Middle frontal gyrus (tissue), 1 donor: ENCODE results near the gene PARS2.
A peak's percentile ranks its signal among the peaks of the same experiment; 100 is the strongest.

Source experiments
- DNase-seq: peaks from one replicate; pipeline ENCODE4 v3.0.0-alpha.2; 2015; ENCODE audit warnings: low spot score; ENCODE audit errors: extremely low spot score

Gene PARS2

DNA sequence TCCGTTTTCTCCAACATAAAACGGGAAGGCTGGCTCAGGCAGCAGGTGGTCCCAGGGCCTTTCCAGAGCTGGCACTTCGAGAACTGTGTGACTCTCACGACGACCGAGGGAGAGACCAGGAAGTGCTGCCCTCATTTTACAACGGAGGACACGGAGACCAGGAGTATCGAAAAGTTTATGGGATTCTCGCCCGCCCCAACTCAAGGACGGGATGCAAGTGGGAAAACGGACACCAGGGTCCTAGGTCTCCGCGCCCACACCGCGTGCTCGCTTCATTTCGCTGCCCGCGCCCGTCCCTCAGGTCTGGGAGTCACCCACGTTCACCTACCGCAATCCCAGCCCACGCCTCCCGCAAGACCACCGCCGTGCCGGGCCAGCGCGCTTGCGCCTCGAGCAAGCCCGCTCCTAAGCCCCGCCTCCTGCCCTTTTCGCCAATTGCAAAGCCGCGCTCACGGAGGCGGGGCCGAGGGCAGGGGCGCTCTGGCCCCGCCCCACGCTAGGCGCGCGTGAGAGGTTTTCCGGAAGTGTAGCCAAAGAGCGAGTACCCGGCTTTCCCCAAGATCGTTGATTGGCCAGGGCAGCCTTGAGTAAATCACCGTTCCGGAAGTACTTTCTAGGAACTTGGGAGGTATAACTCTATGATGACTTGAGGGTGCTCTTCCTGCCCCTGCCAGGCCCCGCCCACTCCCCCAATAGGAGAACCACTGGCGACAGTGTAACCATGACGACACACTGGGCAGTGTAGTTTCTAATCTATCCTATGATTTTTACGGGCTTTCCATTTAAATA is at the start of gene PARS2:
Gene PARS2, minus strand, starts transcription at position 391 of the 789 bp plus-strand sequence. CDS start 5,362 bp downstream, outside the sequence.
- peak; percentile 99 for DNase-seq

DNA sequence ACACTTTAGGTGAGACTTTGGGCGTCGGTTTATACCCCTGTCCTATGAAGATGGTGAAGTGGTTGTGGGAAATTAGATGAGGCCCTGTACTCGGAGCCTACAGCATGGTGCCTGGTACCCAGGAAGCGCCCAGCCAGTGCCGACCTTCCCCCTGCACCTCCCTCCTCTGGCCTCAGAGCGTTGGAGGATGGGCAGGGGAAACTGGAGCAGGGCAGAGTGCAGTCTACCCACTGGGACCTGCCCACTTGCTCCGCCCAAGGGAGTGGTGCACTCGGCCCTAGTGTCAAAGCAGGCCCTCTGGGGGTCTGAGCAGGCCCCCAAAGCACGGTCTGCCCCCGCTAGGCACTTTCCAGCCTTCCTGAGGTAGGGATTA is 49.8 kb upstream of the PARS2 start:
- DNase-seq = no peak

DNA sequence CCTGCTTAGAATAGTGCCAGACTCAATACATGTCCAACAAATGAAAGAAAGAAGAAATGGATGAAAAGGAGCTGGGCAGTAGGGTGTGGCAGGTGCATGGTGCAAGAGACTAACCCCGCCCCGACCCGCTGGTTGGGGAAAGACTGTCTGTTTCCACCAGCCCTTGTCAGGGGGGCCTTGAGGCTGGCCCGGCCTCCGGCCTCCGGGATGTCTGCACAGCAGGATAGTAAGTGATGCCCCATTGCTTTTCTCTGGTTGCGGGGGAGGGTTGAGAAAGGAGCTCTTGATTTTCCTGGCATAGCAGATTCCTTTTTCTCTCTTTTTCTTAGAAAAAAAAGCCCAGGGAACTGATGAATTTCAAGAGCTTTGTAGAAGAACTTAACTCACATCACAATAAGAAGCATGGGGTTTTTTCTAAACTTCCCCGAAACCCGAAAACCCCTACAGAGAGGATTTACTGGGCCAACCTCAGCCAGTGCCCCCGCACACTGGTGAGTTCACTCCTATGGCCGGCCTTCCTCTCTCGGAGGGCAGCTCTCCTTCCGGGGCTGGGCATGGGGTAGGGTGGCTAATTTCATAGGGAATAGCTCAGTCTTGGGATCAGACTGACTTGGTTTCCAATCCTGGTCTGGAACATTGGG is 49.3 kb upstream of the PARS2 start:
- DNase-seq = no peak

DNA sequence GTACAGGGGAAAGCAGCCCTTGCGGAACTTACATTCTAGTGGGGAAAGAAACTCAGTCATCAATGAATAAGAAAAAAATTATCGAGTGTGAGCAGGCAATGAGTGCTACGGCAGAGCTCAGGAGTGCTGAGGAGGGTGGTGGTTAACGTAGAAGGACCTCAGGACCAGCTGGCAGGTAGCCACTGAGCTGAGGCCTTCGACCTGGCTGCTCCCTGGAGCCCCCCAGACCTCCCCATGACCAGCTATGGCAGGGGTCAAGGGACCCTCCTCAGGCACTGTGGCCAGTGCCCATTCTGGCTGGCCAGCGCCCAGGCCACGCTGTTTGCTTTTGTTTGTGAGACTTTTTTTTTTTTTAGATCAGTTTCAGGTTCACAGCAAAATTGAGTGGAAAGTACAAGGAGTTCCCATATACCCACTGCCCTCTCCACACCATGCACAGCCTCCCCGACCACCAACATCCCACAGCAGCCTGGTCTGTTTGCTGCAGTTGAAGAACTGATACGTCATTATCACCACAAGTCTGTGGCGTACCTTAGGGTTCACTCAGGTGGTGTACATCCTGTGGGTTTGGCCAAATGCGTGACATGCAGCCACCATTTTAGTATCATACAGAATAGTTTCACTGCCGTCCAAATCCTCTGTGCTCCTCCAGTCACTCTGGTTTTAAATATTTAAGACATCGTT is 48.6 kb upstream of the PARS2 start:
- no peak for DNase-seq

DNA sequence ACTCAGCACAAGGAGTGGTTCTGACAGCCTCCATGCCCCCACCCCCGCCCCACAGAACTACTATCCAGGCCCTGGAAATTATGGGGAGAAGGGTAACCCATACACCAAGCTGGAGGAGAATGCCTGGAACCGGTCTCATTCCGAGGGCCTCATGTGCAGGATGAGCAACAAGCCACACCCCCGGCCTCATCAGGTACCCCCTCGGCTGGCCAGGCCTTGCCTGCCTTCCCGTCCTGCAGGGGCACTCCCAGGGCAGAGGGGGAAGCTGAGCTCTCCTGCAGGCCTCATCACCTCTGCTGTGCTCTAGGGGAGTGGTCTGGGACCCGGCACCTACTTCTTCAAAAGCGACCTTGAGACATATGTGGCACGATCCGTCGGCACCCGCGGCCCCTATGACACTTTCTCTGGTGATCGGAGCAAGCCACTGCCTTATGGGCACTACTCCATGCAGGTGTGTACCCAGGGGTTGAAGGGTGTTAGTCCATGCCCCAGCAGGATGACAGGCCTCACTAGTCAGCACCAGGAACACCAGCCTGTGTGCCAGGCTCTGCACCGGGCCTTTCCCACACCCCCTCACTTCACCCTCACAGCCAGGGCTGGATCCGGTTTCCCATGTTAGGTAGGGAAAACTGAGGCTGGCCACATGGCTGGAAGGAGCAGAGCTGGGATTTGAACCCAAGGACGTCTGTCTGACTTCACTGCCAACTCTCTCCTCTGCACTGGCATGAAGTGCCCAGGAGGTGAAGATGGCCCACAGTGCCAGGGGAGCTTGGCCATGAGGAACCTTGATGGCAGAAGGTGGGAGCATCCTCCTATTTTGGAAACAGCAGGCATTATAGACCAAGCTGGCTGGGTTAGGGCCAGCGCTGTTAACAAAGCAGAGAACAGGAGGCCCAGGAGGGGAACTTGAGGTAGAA is 47.7 kb upstream of the PARS2 start:
- no peak for DNase-seq

DNA sequence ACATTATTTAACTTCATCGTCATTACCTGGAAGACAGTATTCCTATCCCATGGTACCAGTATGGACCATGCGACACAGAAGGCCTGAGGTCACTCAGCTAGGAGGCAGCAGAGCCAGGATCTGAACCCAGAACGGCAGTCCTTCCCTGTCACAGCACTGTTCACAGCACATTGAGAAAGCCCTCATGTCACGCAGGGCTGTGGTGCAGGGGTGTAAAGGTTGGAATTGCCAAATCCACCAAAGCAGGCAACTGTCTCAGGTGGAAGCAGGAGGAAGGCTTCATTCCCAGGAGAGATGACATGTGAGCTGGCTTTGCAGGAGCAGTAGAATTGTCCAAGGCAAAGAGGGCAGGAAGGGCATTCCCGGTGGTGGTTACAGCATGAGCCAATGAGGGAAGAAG is 46.7 kb upstream of the PARS2 start:
- no peak for DNase-seq

DNA sequence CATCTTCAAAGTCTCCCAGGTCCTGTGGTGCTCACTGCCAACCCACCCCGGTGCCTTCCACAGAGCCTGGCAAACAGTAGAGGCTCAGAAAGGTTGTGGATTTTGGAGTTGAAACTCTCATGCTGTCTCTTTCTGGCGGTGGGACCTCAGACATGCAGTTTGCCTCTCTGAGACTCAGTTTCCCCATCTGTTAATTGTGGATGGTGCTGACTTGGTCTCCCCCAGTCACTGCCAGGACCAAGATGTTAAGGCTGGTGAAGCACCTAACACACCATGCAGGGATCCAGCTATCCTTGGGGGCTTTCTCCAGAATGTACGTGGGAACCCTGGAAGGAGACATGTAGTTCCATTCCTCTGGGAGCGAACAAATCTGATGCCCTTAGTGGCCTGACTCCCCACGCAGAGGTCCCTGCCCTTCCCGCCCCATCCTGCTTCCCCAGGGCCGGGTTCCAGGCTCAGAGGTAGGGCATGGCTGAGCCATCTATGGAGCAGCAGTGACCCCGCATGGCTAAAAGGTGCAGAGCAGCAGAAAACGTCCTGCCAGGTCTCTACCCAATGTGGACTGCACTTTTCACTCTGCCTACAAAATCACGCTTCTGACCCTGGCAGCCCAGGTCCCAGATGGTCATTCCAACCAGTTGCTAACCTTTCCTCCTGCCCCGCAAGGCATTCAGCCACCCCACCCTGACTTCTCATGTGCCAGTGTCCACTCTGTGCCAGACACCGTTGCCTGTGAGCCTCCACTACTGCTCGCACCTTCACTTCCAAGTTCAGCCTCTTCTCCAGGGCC is 46.0 kb upstream of the PARS2 start:
- no peak for DNase-seq

DNA sequence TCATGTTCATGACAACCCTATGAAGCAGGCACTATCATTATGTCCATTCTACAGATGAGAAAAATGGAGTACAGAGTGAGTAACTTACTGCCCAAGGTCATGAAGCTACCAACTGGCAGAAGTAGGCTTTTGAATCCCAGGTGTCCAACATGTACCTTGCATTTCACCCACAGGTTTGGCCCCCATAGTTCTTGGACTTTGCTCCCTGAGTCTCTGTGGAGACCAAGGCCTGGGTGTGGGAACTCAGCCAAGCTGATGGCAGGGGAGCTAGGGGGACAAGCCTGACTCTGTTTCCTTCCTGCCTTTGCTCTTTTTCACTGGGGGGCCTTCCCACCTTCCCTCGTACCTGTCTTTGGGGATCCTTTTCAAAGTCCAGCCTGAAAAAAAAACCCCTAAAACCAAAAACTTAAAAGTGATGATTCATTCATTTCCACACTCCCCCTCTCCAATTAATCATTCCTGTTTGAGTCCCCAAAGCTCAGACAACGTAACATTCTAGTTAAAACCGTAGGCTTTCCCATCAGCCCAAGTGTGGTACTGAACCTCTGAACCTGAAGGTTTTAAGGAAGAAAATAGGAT is 45.3 kb upstream of the PARS2 start:
- no peak for DNase-seq

DNA sequence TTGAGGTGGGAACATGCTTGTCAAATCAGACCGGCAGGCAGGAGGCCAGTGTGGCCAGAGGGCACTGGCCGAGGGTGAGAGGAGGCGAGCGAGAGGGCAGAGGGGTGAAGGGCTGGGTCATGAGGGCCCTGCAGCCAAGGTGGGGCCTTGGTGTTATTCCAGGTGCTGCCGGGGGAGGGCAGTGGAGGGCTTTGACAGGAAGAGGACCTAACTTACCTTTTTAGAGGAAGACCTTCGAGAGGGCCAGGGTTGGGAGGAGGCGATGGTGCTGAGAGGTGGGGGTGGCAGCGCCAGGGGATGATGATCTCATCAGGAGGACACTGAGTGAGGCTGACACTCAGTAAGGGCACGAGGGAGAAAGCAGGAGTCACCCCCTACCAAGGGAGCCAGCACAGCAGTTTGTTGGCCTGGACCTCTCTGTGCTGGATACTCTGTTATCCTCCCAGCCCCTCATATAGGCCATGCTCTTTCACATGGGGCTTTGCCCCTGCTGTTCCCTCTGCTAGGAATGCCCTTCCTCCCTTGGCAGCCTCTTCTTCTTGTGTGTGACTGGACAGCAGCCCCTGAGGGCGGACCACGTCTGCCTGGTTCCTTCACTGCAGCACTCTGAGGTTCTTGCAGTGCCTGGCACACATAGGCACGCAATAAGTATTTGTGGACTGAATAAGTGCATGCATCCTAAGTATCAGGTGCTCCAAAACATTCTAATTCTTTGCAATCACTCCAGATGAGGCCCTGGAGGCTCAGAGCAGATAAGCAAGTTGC is 44.3 kb upstream of the PARS2 start:
- no peak for DNase-seq

DNA sequence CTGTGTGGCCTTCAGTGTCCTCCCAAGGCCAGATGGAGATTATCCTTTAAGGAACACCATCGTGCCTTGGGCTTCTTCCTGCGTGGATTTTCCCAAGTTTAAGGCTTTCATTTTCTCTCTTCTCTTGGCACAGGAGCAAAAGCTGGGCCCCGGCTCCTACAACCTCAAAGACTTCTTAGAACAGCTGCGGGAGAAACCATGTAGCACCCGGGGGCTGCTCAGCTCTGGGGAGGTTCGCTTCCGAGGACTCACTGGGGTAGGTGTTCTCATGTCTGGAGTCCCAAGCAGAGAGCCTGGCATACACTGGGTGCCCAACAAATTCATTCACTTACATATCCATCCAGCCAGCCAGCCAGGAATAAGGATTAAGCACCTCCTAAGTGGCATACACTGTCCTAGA is 43.4 kb upstream of the PARS2 start:
- DNase-seq = no peak

DNA sequence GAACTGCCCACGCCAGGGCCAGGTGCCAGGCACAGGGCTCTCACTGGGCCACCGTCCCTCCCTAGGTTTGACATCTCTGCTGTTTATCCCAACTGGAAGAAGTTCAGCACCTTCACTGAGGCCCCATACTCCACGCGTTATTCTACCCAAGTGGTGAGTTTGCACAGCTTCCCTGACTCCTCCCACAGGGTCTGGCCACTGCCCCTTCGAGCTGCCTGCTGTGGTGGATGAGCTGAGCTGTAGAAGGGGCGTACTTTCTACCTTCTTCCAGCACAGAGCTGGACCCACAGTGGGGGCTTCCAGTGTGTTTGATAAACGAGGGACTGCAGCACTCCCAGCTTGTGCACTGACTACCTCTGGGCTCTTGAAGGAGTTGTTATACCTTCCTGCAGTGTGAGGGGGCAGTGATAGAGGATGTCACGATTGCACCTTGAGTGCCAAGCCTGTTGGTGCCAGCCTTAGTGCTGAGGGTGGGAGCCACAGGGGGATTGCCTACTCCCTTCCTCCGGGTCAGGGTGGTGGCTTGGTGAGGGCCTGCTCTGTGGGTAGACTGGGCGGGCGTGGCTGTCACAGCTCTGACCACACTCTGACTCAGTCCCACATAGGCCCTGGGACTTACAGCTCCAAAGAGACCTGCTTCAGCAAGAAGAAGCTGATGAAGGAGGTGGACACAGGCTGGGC is 42.7 kb upstream of the PARS2 start:
- no peak for DNase-seq

DNA sequence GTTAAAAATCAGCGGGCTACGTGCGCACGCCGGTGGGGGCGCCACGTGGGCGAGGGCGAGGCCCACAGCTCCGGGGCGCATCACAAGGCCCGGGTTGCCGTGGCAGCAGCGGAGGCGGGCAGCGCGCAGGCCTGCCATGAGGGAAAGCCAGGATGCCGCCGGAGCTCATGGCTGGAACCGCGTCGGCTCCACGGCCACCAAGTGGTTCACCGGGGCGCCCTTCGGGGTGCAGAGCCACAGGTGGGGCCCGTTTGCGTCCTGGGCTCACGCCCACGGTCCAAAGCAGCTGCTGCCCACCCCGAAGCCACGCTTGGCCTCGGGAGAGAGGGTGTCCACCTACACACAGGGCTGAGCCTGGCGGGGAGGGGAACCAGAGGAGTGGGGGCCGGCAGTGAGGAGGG is 41.7 kb upstream of the PARS2 start:
- no peak for DNase-seq

DNA sequence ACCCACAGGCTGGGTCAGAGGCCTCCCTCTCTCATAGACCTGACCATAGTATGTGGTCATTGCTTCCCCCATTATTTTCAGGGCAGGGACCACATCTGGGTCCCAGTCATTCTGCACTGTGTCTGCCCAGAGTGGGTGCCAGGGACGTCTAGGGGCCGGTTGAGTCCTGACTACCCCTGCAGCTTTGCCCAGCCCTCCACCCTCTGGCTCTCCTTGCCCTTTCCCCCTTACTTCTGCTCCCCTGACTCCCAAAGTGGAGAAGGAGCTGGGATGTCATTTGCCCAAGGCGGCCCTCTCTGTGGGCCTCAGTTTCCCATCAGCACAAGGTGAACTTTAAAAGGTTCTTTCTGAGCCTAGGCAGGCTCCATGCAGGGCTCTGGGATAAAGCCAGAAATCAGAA is 41.1 kb upstream of the PARS2 start:
- no peak for DNase-seq

DNA sequence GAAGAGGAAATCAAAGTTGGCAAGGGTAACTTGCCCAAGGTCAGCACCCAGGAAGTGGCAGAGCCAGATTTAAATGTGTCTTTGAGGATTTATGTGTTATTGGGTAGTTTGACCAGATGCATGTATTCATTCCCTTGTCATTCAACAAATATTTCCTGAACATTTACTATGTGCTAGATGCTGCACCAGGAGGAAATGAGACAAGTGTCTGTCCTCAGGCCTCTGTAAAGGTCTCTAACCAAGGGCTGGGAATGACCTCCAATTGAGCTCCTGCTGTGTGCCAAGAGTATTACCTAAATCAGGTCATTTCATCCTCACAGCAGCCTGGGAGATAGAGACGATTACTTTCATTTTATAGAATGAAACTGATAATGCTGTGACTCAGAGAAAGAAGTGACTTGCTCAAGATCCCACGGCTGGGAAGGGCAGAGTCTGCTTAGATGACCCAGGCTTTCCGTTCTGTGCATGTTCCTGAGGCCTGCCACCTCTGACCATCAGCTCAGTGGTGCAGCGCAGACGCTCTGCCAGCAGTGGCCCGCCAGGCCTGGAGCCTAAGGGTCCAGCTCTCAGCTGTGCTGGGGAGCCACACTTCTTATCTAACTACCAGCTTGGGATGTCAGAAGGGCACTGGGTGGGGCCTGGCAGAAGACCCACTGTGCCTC is 40.3 kb upstream of the PARS2 start:
- DNase-seq = no peak

DNA sequence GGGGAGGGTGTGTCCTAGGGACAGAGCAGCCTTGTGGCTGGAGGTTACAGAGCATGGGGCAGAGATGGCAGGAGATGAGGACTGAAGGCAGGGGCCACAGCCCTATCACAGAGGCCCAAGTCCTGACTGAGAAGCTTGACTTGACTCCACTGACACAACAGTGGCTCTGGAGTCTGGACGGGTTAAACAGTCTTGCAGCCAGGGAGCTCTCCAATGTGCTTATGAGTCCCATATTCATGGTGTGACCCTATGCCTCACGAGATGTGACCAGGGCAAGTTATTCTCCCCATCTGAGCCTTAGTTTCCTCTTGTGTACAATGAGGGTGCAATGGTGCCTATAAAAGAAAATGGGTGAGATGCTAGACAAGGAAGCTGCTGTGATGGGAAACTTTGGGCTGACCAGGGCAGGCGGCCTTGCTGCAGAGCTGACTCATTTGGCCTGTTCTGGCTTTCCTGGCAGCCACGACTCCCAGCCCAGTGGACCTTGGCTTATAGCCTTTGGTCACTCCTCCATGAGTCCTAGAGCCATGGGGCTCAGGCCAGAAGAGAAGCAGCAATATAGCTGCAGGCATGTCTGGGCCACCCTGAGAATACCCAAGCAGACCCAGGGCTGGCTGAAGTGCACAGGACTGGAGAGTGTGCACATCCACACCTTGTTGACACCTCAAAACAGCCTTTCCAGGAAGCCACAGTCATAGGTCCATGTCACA is 39.6 kb upstream of the PARS2 start:
- DNase-seq = no peak

DNA sequence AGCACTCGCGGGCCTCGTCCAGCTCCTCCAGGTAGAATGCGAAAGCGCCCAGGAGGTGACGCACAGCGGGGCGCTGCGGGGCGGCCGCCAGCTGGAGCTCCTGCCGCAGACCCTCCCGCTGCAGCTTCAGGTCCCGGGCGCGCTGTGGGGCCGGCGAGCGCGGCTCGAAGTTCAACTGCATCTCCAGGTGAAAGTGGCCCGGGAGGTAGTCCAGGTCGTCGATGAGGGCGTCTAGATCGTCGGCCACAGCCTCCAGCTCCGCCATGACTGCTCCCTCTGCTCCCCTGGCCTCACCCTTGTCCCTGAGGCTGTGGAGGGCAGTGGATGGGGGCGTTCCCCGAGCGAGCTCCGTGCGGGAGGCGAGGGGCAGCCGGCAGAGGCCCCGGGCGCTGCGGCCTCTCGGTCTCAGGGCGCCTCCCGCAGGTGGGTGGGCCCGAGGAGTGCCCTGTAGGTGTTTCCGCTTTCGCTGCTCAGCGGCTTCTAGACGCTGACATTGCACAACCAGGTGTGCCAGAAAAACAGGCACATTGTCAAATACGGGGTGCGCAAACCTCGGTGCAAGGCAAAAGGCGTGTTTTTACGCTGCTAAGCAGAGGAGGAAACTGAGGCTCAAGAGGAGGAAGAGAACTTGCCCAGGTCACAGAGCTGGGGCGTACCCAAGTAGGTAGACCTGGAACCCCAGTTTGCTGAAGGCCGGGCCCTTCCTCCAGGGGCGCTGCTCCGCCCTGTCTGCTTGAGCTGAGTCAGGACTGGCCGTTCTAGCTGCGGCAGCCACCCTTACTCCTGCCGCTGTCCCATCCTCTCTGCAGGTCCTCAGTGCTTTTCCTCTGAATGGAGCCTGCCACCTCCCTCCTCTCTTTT is 36.8 kb upstream of the PARS2 start, which contains the start of gene TTC22:
Gene TTC22, minus strand, starts transcription at position 425 of the 861 bp plus-strand sequence. Its CDS starts 160 bp downstream, at position 265.
- no peak for DNase-seq
